HG02610 (cell line): ENCODE measurements around the gene KTN1.
A peak's percentile ranks its signal among the peaks of the same experiment; 100 is the strongest.

Experiments used
- ATAC-seq: cut with Tn5 transposase; IDR thresholded peaks from one replicate; pipeline ENCODE4 v1.9.1; 2021; ENCODE audit warnings: mild to moderate bottlenecking, moderate library complexity; ENCODE audit not compliant: unreplicated experiment

Gene KTN1

GRCh38 chr14:55609681-55610080, 29.7 kb downstream of the KTN1 start:
- no peak for ATAC-seq

- no peak for ATAC-seq
Measured at GRCh38 chr14:55610713-55611370, 30.8 kb downstream of the KTN1 start.

GRCh38 chr14:55611859-55612258, 31.9 kb downstream of the KTN1 start:
- ATAC-seq: no peak

- ATAC-seq: no peak
Measured at GRCh38 chr14:55614304-55614703, 34.3 kb downstream of the KTN1 start.

GRCh38 chr14:55620277-55620676, 40.3 kb downstream of the KTN1 start:
- ATAC-seq: no peak

- ATAC-seq: no peak
Measured at GRCh38 chr14:55620981-55621380, 41.0 kb downstream of the KTN1 start.

- ATAC-seq: no peak
Measured at GRCh38 chr14:55621391-55621790, 41.4 kb downstream of the KTN1 start.

GRCh38 chr14:55624913-55625312, 44.9 kb downstream of the KTN1 start:
- ATAC-seq: no peak

GRCh38 chr14:55625481-55625880, 45.5 kb downstream of the KTN1 start:
- ATAC-seq: no peak

- ATAC-seq: no peak
Measured at GRCh38 chr14:55626131-55626530, 46.1 kb downstream of the KTN1 start.

GRCh38 chr14:55628426-55628825, 48.4 kb downstream of the KTN1 start:
- ATAC-seq: no peak

- no peak for ATAC-seq
Measured at GRCh38 chr14:55638665-55639064, 58.7 kb downstream of the KTN1 start.

GRCh38 chr14:55641290-55641689, 61.3 kb downstream of the KTN1 start:
- no peak for ATAC-seq

- ATAC-seq: no peak
Measured at GRCh38 chr14:55641954-55642353, 61.9 kb downstream of the KTN1 start.

- ATAC-seq: no peak
Measured at GRCh38 chr14:55645145-55645544, 65.1 kb downstream of the KTN1 start.

GRCh38 chr14:55645845-55646832, 66.1 kb downstream of the KTN1 start:
- no peak for ATAC-seq

GRCh38 chr14:55650992-55651391, 71.0 kb downstream of the KTN1 start:
- no peak for ATAC-seq

- ATAC-seq: no peak
Measured at GRCh38 chr14:55654243-55654642, 74.2 kb downstream of the KTN1 start.

GRCh38 chr14:55661029-55661428, 81.0 kb downstream of the KTN1 start:
- ATAC-seq: no peak

- no peak for ATAC-seq
Measured at GRCh38 chr14:55662752-55663151, 82.7 kb downstream of the KTN1 start.

- peak; percentile 84 for ATAC-seq
Measured at GRCh38 chr14:55665067-55665675, 85.2 kb downstream of the KTN1 start.

GRCh38 chr14:55667801-55668200, 87.8 kb downstream of the KTN1 start:
- no peak for ATAC-seq
